ENCODE measurements around the gene ACTR3.

- TF ChIP-seq CTCF (IDR thresholded peaks at IDR 0.05; ENCODE audit: insufficient read depth, low read length) (no peak), GABPA (IDR thresholded peaks at IDR 0.05; ENCODE audit: low read depth) (no peak), POLR2AphosphoS5 (IDR thresholded peaks at IDR 0.05; ENCODE audit: low read depth) (no peak), SPI1 (IDR thresholded peaks at IDR 0.05; ENCODE audit: borderline replicate concordance, low read depth) (no peak), REST (IDR thresholded peaks at IDR 0.05; ENCODE audit: insufficient replicate concordance, low read depth) (no peak)
Observed at GRCh38 chr2:113965228-113965627, 75.3 kb downstream of the ACTR3 start.

Data from HL-60 (cell line).